HCT116 (cell line): ENCODE data around the gene PNPLA6. TPM values are rescaled to one million over a fixed set of nuclear protein-coding genes. Genes with fewer than 3 reads are reported as not detected.

Experiments
- ATAC-seq: fragments of 200-7000 bp; cut with Tn5 transposase; 2 replicates; pipeline ENCODE4 v1.9.1; 2020; ENCODE audit warnings: mild to moderate bottlenecking, moderate library complexity
- BruUV-seq: library from RNA; stranded (reverse); fragments of 400-500 nt; replicated peaks from 2 replicates; lab custom pipeline; 2021; lab: Mats Ljungman, UMichigan
- CTCF ChIA-PET: fragments of 300-600 bp; sonication (Branson Sonifier 250); formaldehyde crosslinking; loops from one replicate; lab custom pipeline; 2021; ENCODE audit warnings: antibody characterized with exemption; lab: Charles Lee
- POLR2A ChIA-PET: fragments of 300-600, 350-600 bp; sonication (Branson Sonifier 250); formaldehyde crosslinking; loops from one replicate; lab custom pipeline; 2021; ENCODE audit warnings: antibody characterized with exemption; lab: Charles Lee
- RAD21 ChIA-PET, 2 experiments: fragments of 300-600 bp; sonication (Branson Sonifier 250); formaldehyde crosslinking; loops; one replicate each; lab custom pipeline; 2023; ENCODE audit warnings: low total read pairs in 2 of 2; ENCODE audit not compliant: uncharacterized antibody in 2 of 2, unreplicated experiment in 2 of 2, low non-redundant PET in 1 of 2; lab: Charles Lee
- DNase-seq: peaks from one replicate; pipeline ENCODE4 v3.0.0-alpha.2; 2010; ENCODE audit warnings: low read depth, low spot score
- H2AFZ ChIP-seq: fragments of 200-600 bp; shearing (Covaris generic), sonication (generic); 2 replicates; pipeline ENCODE4 v1.6.1; 2017; ENCODE audit warnings: low read depth, mixed run types, mixed read lengths, antibody characterized with exemption, low read length; ENCODE audit not compliant: poor library complexity, severe bottlenecking
- H3K27ac ChIP-seq: 2 replicates; pipeline ENCODE4 v1.5.1; 2012; ENCODE audit warnings: low read depth, low read length
- H3K27me3 ChIP-seq: fragments of 200-600 bp; sonication (generic); 2 replicates; pipeline ENCODE4 v1.6.1; 2016; ENCODE audit warnings: mixed run types, low read length, mixed read lengths; ENCODE audit not compliant: insufficient read depth
- H3K36me3 ChIP-seq, 2 experiments: fragments of 200-500 bp in 1 of 2; fragments of 200-600 bp in 1 of 2; sonication (Bioruptor generic) in 1 of 2; sonication (generic) in 1 of 2; 2 replicates each; pipeline versions ENCODE4 v1.5.1 to v1.6.1; 2014 to 2016; ENCODE audit warnings: low read length in 2 of 2, inconsistent platforms in 1 of 2, mixed read lengths in 1 of 2, mixed run types in 1 of 2; ENCODE audit not compliant: insufficient read depth in 2 of 2, control insufficient read depth in 1 of 2
- H3K4me1 ChIP-seq, 2 experiments: fragments of 200-600 bp in 1 of 2; sonication (generic) in 1 of 2; 2 replicates each; pipeline versions ENCODE4 v1.5.1 to v1.6.1; 2012 to 2017; ENCODE audit warnings: low read length in 2 of 2, inconsistent platforms in 1 of 2, mild to moderate bottlenecking in 1 of 2, mixed read lengths in 1 of 2, mixed run types in 1 of 2, moderate library complexity in 1 of 2; ENCODE audit not compliant: insufficient read depth in 2 of 2, control insufficient read depth in 1 of 2
- H3K4me2 ChIP-seq: fragments of 200-600 bp; sonication (generic); 2 replicates; pipeline ENCODE4 v1.6.1; 2017; ENCODE audit warnings: mixed run types, low read length, mixed read lengths
- H3K4me3 ChIP-seq, 2 experiments: fragments of 200-600 bp in 1 of 2; sonication (generic) in 1 of 2; replicated peaks in 1 of 2; 2 replicates each; pipeline ENCODE4 v1.5.1; 2011 to 2016; ENCODE audit warnings: low read length in 2 of 2, control low read depth in 1 of 2, low read depth in 1 of 2, mild to moderate bottlenecking in 1 of 2, mixed read lengths in 1 of 2, mixed run types in 1 of 2
- H3K79me2 ChIP-seq: fragments of 200-600 bp; sonication (generic); 2 replicates; pipeline ENCODE4 v1.6.1; 2017; ENCODE audit warnings: mild to moderate bottlenecking, mixed run types, low read length, moderate library complexity, mixed read lengths; ENCODE audit not compliant: insufficient read depth
- H3K9ac ChIP-seq: fragments of 200-600 bp; sonication (generic); 2 replicates; pipeline ENCODE4 v1.6.1; 2016; ENCODE audit warnings: low read length, mixed read lengths
- H3K9me2 ChIP-seq: fragments of 200-600 bp; sonication (generic), shearing (Covaris generic); 2 replicates; pipeline ENCODE4 v1.6.1; 2017; ENCODE audit warnings: mixed run types, mild to moderate bottlenecking, moderate library complexity; ENCODE audit not compliant: insufficient read depth
- H3K9me3 ChIP-seq, 2 experiments: fragments of 200-500 bp in 1 of 2; fragments of 200-600 bp in 1 of 2; sonication (Bioruptor generic) in 1 of 2; sonication (generic) in 1 of 2; 2 replicates each; pipeline ENCODE4 v1.6.1; 2014 to 2017; ENCODE audit warnings: low read length in 2 of 2, mixed read lengths in 2 of 2, inconsistent platforms in 1 of 2, low read depth in 1 of 2, mild to moderate bottlenecking in 1 of 2, mixed run types in 1 of 2, moderate library complexity in 1 of 2; ENCODE audit not compliant: control insufficient read depth in 1 of 2, insufficient read depth in 1 of 2
- H4K20me1 ChIP-seq: fragments of 200-600 bp; sonication (generic), shearing (Covaris generic); 2 replicates; pipeline ENCODE4 v1.6.1; 2017; ENCODE audit warnings: mixed run types, mild to moderate bottlenecking, moderate library complexity; ENCODE audit not compliant: insufficient read depth
- ATF3 ChIP-seq: IDR thresholded peaks from 2 replicates; pipeline ENCODE4 v1.6.1; 2012
- CEBPB ChIP-seq: IDR thresholded peaks from 2 replicates; pipeline ENCODE4 v1.6.1; 2012; ENCODE audit warnings: low read depth
- ELF1 ChIP-seq: IDR thresholded peaks from 2 replicates; pipeline ENCODE4 v1.6.1; 2012; ENCODE audit warnings: low read depth, borderline replicate concordance
- EZH2 ChIP-seq: fragments of 200-600 bp; sonication (generic); IDR thresholded peaks from 2 replicates; pipeline ENCODE4 v1.6.1; 2017; ENCODE audit warnings: antibody characterized with exemption, mixed run types
- EZH2phosphoT487 ChIP-seq: fragments of 200-600 bp; IDR thresholded peaks from 2 replicates; pipeline ENCODE4 v1.6.1; 2018; ENCODE audit warnings: antibody characterized with exemption, borderline replicate concordance
- FOSL1 ChIP-seq: IDR thresholded peaks from 2 replicates; pipeline ENCODE4 v1.6.1; 2012; ENCODE audit warnings: low read depth
- JUND ChIP-seq: IDR thresholded peaks from 2 replicates; pipeline ENCODE4 v1.6.1; 2012
- POLR2A ChIP-seq: IDR thresholded peaks from 2 replicates; pipeline ENCODE4 v1.7.0; 2011; ENCODE audit warnings: borderline replicate concordance; ENCODE audit not compliant: insufficient read depth, insufficient read length; ENCODE audit errors: extremely low read depth
- REST ChIP-seq: IDR thresholded peaks from 2 replicates; pipeline ENCODE4 v1.6.1; 2012; ENCODE audit warnings: low read depth
- SIN3A ChIP-seq: IDR thresholded peaks from 2 replicates; pipeline ENCODE4 v1.6.1; 2012; ENCODE audit warnings: low read depth
- TCF7L2 ChIP-seq: IDR thresholded peaks from 2 replicates; pipeline ENCODE4 v1.7.0; 2011; ENCODE audit warnings: borderline replicate concordance, inconsistent platforms; ENCODE audit not compliant: insufficient read depth, insufficient read length; ENCODE audit errors: extremely low read depth
- YY1 ChIP-seq: IDR thresholded peaks from 2 replicates; pipeline ENCODE4 v1.6.1; 2011; ENCODE audit warnings: low read length, low read depth, moderate library complexity, mild to moderate bottlenecking; ENCODE audit not compliant: insufficient replicate concordance; ENCODE audit errors: extremely low read depth
- ZBTB33 ChIP-seq: IDR thresholded peaks from 2 replicates; pipeline ENCODE4 v1.6.1; 2011; ENCODE audit warnings: mild to moderate bottlenecking, low read length, moderate library complexity; ENCODE audit not compliant: insufficient replicate concordance; ENCODE audit errors: extremely low read depth
- intact Hi-C: fragments of 100-400 bp; cut with micrococcal nuclease; formaldehyde crosslinking; loops from 2 replicates; pipeline ENCODE4 v1.10.0; 2022
- total RNA-seq: library from RNA; stranded (reverse); gene quantifications from one replicate; pipeline ENCODE4 v1.2.1, GENCODE V29; 2021; ENCODE audit not compliant: unreplicated experiment

PNPLA6 gene
- total RNA-seq, 1 experiment from 2014 or later = 159 TPM

GRCh38 chr19:7529610-7530490 lies 5.7 kb upstream of the PNPLA6 start:
- TF ChIP-seq REST (no peak), YY1 (no peak), SIN3A (no peak), ZBTB33 (no peak), JUND (no peak), FOSL1 (no peak), POLR2A (no peak), EZH2phosphoT487 (no peak), ELF1 (no peak), ATF3 (no peak), CEBPB (no peak), TCF7L2 (no peak), EZH2 (no peak)
- ChIA-PET CTCF (no interaction called here), POLR2A (no interaction called here), RAD21 (no interaction called here)
- Histone ChIP-seq H3K9me2 (no peaks in the 10 kb centered on the region), H3K27me3 (no peaks in the 10 kb centered on the region), H3K4me1 (peaks cover 4 to 18% of the 10 kb centered on the region in 2 experiments; a peak in 2 of 4 replicates), H2AFZ (no peak overlapping the region), H3K27ac (no peak overlapping the region), H3K9ac (no peak overlapping the region), H3K4me2 (no peak overlapping the region), H3K36me3 (no peaks in the 10 kb centered on the region), H3K79me2 (no peaks in the 10 kb centered on the region), H4K20me1 (no peaks in the 10 kb centered on the region), H3K9me3 (no peaks in the 10 kb centered on the region), H3K4me3 (no peak overlapping the region)
- no TSS peak for BruUV-seq
- no peak for DNase-seq
- ATAC-seq = no peak
- intact Hi-C loops = no loop called here
